Esophagus squamous epithelium (tissue), 4 donors: ENCODE results near the gene PRPF8.

Experiments used
- CTCF ChIP-seq, 6 experiments: fragments of 450-650 bp in 4 of 6; fragments of 200-600 bp in 2 of 6; sonication (generic) in 2 of 6; IDR thresholded peaks; one replicate each; pipeline ENCODE4 v1.5.1; 2016 to 2019; ENCODE audit warnings: antibody characterized with exemption in 6 of 6, mild to moderate bottlenecking in 4 of 6, moderate library complexity in 4 of 6
- POLR2A ChIP-seq, 4 donors: fragments of 450-650 bp; IDR thresholded peaks; one replicate each; pipeline ENCODE4 v1.6.1; 2017; ENCODE audit warnings: antibody characterized with exemption in 4 of 4, mild to moderate bottlenecking in 4 of 4, moderate library complexity in 3 of 4

GRCh38 chr17:1643999-1644492 lies 40.6 kb downstream of the PRPF8 start:
- TF ChIP-seq CTCF (IDR thresholded peaks at IDR 0.05) (no peak), POLR2A (IDR thresholded peaks at IDR 0.05) (no peak)
